ENCODE measurements around the gene ORC3. TPM values are rescaled to one million over a fixed set of nuclear protein-coding genes. Genes with fewer than 3 reads are reported as not detected.
"Not testable (repeated sequence)": the region's sequence is repeated elsewhere in the genome, so short reads cannot be mapped to it uniquely, and the experiment has no call there.

Gene ORC3
- total and polyA plus RNA-seq, 12 donors: 21.1 to 61.3 (median 30.6) TPM

DNA sequence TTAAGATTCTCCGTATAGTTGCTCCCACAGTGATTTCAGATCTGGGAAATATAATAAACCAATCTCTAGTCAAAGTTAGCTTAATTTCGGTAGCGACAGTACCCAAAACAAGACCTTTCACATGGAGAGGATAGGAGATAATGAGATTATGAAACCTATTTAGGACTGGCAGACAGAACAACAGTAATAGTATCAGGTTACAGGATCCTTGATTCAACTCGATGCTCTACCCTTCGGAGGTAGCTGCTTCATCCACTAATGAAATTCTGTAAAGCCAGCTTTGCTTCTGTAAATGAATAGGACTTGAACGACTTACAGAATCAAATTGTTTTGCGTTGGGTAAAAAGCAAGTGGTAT is 112.6 kb downstream of the ORC3 start:
- Histone ChIP-seq H3K4me1 (replicated peaks in 1 of 2) (peaks cover 14 to 24% of the 10 kb centered on the region in 2 donors), H3K27ac (peak overlapping the region; percentile 78 to 99 (median 94))
- intact Hi-C loops (cut with DNase I): loop anchor here in 1 of 2 donors (10.0 kb wide), 1 partner anchor 92 kb away; no protein-coding TSS in a partner anchor

DNA sequence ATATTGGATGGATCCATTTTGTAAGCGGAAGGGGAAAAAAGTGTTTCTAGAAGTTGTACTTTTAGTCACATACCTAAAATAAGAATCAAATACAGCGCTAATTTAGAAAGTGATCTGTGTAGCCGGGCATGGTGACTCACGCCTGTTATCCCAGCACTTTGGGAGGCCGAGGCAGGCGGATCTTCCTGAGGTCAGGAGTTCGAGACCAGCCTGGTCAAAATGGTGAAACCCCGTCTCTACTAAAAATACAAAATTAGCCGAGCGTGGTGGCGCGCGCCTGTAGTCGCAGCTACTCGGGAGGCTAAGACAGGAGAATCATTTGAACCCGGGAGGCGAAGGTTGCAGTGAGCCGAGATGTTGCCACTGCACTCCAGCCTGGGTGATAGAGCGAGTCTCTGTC is 113.1 kb downstream of the ORC3 start:
- Histone ChIP-seq H3K4me3 (peak overlapping the region in 2 of 4 donors; percentile 23 to 83), H3K4me1 (replicated peaks in 1 of 2) (peaks cover 9 to 19% of the 10 kb centered on the region in 2 donors), H3K27ac (peak overlapping the region; percentile 78 to 99 (median 94))
- WGBS, 4 donors: 58 to 66% (median 60%) methylated on average over 19 of the region's 19 CpGs
- H3K27me3 ChIP-seq; H3K9me3 ChIP-seq (replicated peaks in 1 of 3); H3K36me3 ChIP-seq (replicated peaks in 1 of 2): not testable (repeated sequence)
- peak in 5 of 7 donors; percentile 30 to 48 (median 39) for DNase-seq
- intact Hi-C loops (cut with DNase I): loop anchor here in 1 of 2 donors (10.0 kb wide), 1 partner anchor 92 kb away; no protein-coding TSS in a partner anchor

More for the DNA sequence above, 112.6 kb downstream of the ORC3 start:
- TF ChIP-seq CTCF (IDR thresholded peaks at IDR 0.05) (no peak), POLR2A (IDR thresholded peaks at IDR 0.05) (no peak)
- Histone ChIP-seq H3K27me3 (no peaks in the 10 kb centered on the region), H3K9me3 (replicated peaks in 1 of 3) (no peaks in the 10 kb centered on the region), H3K4me3 (peak overlapping the region in 3 of 4 donors; percentile 22 to 83 (median 23)), H3K36me3 (replicated peaks in 1 of 2) (no peaks in the 10 kb centered on the region)
- peak in 1 of 7 donors; percentile 30 for DNase-seq
- 1 to 3% (median 2%) methylated on average over 7 of the region's 7 CpGs for WGBS, 4 donors

DNA sequence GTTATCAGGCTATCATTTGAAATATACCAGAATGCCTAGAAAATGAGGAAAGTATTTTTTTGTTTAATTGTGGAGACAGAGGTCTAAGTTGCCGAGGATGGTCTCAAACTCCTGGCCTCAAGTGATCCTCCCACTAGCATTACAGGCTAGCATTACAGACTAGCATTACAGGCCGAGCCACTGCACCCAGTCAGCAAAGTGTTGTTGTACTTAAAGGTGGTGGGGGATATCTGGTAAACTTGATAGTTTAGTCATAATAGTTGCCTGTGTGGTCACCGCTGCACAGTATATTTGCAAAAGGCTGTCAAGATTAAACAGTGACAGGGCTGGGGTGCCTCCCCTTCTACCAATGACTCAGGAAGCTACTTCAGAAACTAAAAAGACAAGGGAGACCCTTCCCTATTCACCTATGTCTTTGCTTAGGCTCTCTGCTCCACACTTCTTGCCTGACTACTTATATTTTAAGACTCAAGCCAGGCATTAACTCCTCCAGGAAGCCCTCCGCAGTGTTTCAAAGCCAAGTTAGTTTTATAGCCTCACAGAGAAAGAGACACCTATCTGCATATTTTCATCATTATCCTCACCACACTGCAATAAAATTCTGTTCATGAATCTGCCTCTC is 115.2 kb downstream of the ORC3 start:
- Histone ChIP-seq H3K9me3 (replicated peaks in 1 of 3) (no peaks in the 10 kb centered on the region), H3K27ac (no peak overlapping the region), H3K4me3 (no peak overlapping the region), H3K27me3 (no peaks in the 10 kb centered on the region), H3K36me3 (replicated peaks in 1 of 2) (no peaks in the 10 kb centered on the region), H3K4me1 (replicated peaks in 1 of 2) (peaks cover 0 to 6% of the 10 kb centered on the region in 2 donors)
- 81 to 92% (median 90%) methylated on average over 4 of the region's 4 CpGs for WGBS, 4 donors
- TF ChIP-seq POLR2A (IDR thresholded peaks at IDR 0.05) (no peak), CTCF (IDR thresholded peaks at IDR 0.05) (no peak)
- DNase-seq: no peak
- intact Hi-C loops (cut with DNase I): loop anchor here in 1 of 2 donors (10.0 kb wide), 1 partner anchor 90 kb away; no protein-coding TSS in a partner anchor

GRCh38 chr6:87706187-87706966 is 116.4 kb downstream of the ORC3 start:
- 72 to 86% (median 79%) methylated on average over 3 of the region's 3 CpGs for whole genome bisulfite sequencing, 4 donors
- no peak for DNase-seq
- no peak overlapping the region for H3K4me3 ChIP-seq
- peaks cover 0 to 6% of the 10 kb centered on the region in 2 donors for H3K4me1 ChIP-seq (replicated peaks in 1 of 2)
- no peak overlapping the region for H3K27ac ChIP-seq
- H3K9me3 ChIP-seq (replicated peaks in 1 of 3): no peaks in the 10 kb centered on the region
- TF ChIP-seq CTCF (IDR thresholded peaks at IDR 0.05) (no peak), POLR2A (IDR thresholded peaks at IDR 0.05) (no peak)
- H3K36me3 ChIP-seq (replicated peaks in 1 of 2): no peaks in the 10 kb centered on the region
- H3K27me3 ChIP-seq: no peaks in the 10 kb centered on the region
- intact Hi-C loops (cut with DNase I): loop anchor here in 1 of 2 donors (10.0 kb wide), 1 partner anchor 88 kb away; no protein-coding TSS in a partner anchor

- intact Hi-C loops (cut with DNase I): loop anchor here in 1 of 2 donors (10.0 kb wide), 1 partner anchor 86 kb away; no protein-coding TSS in a partner anchor
- H3K4me3 ChIP-seq; H3K9me3 ChIP-seq (replicated peaks in 1 of 3); H3K27ac ChIP-seq; H3K36me3 ChIP-seq (replicated peaks in 1 of 2); H3K4me1 ChIP-seq (replicated peaks in 1 of 2); DNase-seq; H3K27me3 ChIP-seq: not testable (repeated sequence)
- WGBS, 4 donors: 77 to 91% (median 83%) methylated on average over 5 to 7 of the region's 7 CpGs
Observed at GRCh38 chr6:87708581-87709427, 118.9 kb downstream of the ORC3 start.

Data from adrenal gland (tissue), 12 donors.